OCI-LY1 (cell line): ENCODE results near the gene FNDC8.
"Not testable (repeated sequence)": the region's sequence is repeated elsewhere in the genome, so short reads cannot be mapped to it uniquely, and the experiment has no call there.

Source experiments
- H2AFZ ChIP-seq: fragments of 200-600 bp; sonication (generic), shearing (Covaris generic); 2 replicates; pipeline ENCODE4 v1.6.0; 2014; ENCODE audit warnings: antibody characterized with exemption, mild to moderate bottlenecking, low read length
- H3F3A ChIP-seq: fragments of 200-600 bp; sonication (generic), shearing (Covaris generic); 2 replicates; pipeline ENCODE4 v1.6.0; 2014; ENCODE audit warnings: mild to moderate bottlenecking, antibody characterized with exemption, low read length, moderate library complexity; ENCODE audit not compliant: insufficient read depth
- H3K27ac ChIP-seq: fragments of 200-600 bp; sonication (generic); 2 replicates; pipeline ENCODE4 v1.5.1; 2014; ENCODE audit warnings: low read length, mixed run types, mild to moderate bottlenecking, low read depth; ENCODE audit not compliant: poor library complexity, severe bottlenecking
- H3K27me3 ChIP-seq: fragments of 200-600 bp; sonication (generic); 2 replicates; pipeline ENCODE4 v1.6.0; 2014; ENCODE audit warnings: antibody characterized with exemption, mild to moderate bottlenecking, low read length, moderate library complexity; ENCODE audit not compliant: insufficient read depth
- H3K36me3 ChIP-seq: fragments of 200-600 bp; sonication (generic); 2 replicates; pipeline ENCODE4 v1.6.1; 2014; ENCODE audit warnings: mild to moderate bottlenecking, antibody characterized with exemption, low read length, moderate library complexity, mixed read lengths; ENCODE audit not compliant: insufficient read depth
- H3K4me1 ChIP-seq: fragments of 200-600 bp; sonication (generic); 2 replicates; pipeline ENCODE4 v1.5.1; 2014; ENCODE audit warnings: mild to moderate bottlenecking, low read length, moderate library complexity; ENCODE audit not compliant: insufficient read depth, severe bottlenecking
- H3K4me2 ChIP-seq: fragments of 200-600 bp; sonication (generic), shearing (Covaris generic); 2 replicates; pipeline ENCODE4 v1.6.1; 2014; ENCODE audit warnings: low read length
- H3K4me3 ChIP-seq: fragments of 200-600 bp; sonication (generic); 2 replicates; pipeline ENCODE4 v1.5.1; 2014; ENCODE audit warnings: low read length, low read depth, mild to moderate bottlenecking, mixed read lengths; ENCODE audit not compliant: poor library complexity, severe bottlenecking
- H3K79me2 ChIP-seq: fragments of 200-600 bp; shearing (Covaris generic); 2 replicates; pipeline ENCODE4 v1.6.1; 2016; ENCODE audit warnings: mixed run types, low read length, mixed read lengths; ENCODE audit not compliant: insufficient read depth
- H3K9ac ChIP-seq: fragments of 200-600 bp; sonication (generic), shearing (Covaris generic); 2 replicates; pipeline ENCODE4 v1.6.1; 2014; ENCODE audit warnings: mild to moderate bottlenecking, low read length, mixed read lengths
- H3K9me2 ChIP-seq: fragments of 200-600 bp; sonication (generic), shearing (Covaris generic); 2 replicates; pipeline ENCODE4 v1.6.1; 2014; ENCODE audit warnings: low read depth, mild to moderate bottlenecking, low read length, mixed read lengths
- H3K9me3 ChIP-seq: fragments of 200-600 bp; shearing (Covaris generic); 2 replicates; pipeline ENCODE4 v1.6.1; 2014; ENCODE audit warnings: low read length, mixed read lengths
- H4K20me1 ChIP-seq: fragments of 200-600 bp; sonication (generic), shearing (Covaris generic); 2 replicates; pipeline ENCODE4 v1.6.0; 2016; ENCODE audit warnings: mild to moderate bottlenecking, low read length; ENCODE audit not compliant: insufficient read depth
- CTCF ChIP-seq: fragments of 200-600 bp; sonication (generic), shearing (Covaris generic); IDR thresholded peaks from 2 replicates; pipeline ENCODE4 v1.5.1; 2017; ENCODE audit warnings: mild to moderate bottlenecking, antibody characterized with exemption, low read length, moderate library complexity, mixed read lengths
- EZH2 ChIP-seq: fragments of 200-600 bp; sonication (generic), shearing (Covaris generic); IDR thresholded peaks from 2 replicates; pipeline ENCODE4 v1.8.0; 2017; ENCODE audit warnings: borderline replicate concordance, mixed run types, mild to moderate bottlenecking, antibody characterized with exemption, low read length, moderate library complexity, mixed read lengths

FNDC8 gene

GRCh38 chr17:35170968-35171771, 49.8 kb downstream of the FNDC8 start:
- Histone ChIP-seq H3K4me1 (no peaks in the 10 kb centered on the region), H3F3A (no peaks in the 10 kb centered on the region), H3K4me3 (no peak overlapping the region), H3K27ac (no peak overlapping the region), H3K27me3 (no peaks in the 10 kb centered on the region), H2AFZ (no peak overlapping the region), H3K79me2 (no peaks in the 10 kb centered on the region), H3K9me3 (no peaks in the 10 kb centered on the region), H3K9ac (no peak overlapping the region), H3K4me2 (no peak overlapping the region), H3K36me3 (no peaks in the 10 kb centered on the region), H4K20me1 (no peaks in the 10 kb centered on the region), H3K9me2 (no peaks in the 10 kb centered on the region)
- peak; percentile 28; the same call in 1 of the 2 replicates for TF ChIP-seq CTCF
- TF ChIP-seq EZH2, result no peak

GRCh38 chr17:35171834-35172233, 50.4 kb downstream of the FNDC8 start:
- no peak overlapping the region for H3K4me2 ChIP-seq
- no peaks in the 10 kb centered on the region for H3K27me3 ChIP-seq
- no peak overlapping the region for H2AFZ ChIP-seq
- no peaks in the 10 kb centered on the region for H4K20me1 ChIP-seq
- H3K4me3 ChIP-seq, result no peak overlapping the region
- H3K79me2 ChIP-seq, result no peaks in the 10 kb centered on the region
- H3K27ac ChIP-seq, result no peak overlapping the region
- no peaks in the 10 kb centered on the region for H3K9me2 ChIP-seq
- no peak overlapping the region for H3K9ac ChIP-seq
- H3K9me3 ChIP-seq, result no peaks in the 10 kb centered on the region
- H3K36me3 ChIP-seq, result no peaks in the 10 kb centered on the region
- no peaks in the 10 kb centered on the region for H3K4me1 ChIP-seq
- TF ChIP-seq CTCF (no peak), EZH2 (no peak)
- no peaks in the 10 kb centered on the region for H3F3A ChIP-seq

DNA sequence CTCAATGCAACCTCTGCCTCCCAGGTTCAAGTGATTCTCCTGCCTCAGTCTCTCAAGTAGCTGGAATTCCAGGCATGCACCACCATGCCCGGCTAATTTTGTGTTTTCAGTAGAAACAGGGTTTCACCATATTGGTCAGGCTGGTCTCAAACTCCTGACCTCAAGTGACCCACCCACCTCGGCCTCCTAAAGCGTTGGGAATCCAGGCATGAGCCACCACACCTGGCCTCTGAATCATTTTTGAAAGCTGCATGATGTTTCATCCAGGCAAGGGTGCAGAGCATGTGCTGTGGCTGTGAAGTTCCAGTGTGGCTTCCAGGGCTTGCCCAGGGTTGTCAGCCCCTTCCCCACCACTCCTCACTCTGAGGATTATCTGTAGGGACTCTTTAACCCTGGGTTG, 50.9 kb downstream of the FNDC8 start:
- H3K79me2 ChIP-seq, H3K27me3 ChIP-seq: not testable (repeated sequence)

DNA sequence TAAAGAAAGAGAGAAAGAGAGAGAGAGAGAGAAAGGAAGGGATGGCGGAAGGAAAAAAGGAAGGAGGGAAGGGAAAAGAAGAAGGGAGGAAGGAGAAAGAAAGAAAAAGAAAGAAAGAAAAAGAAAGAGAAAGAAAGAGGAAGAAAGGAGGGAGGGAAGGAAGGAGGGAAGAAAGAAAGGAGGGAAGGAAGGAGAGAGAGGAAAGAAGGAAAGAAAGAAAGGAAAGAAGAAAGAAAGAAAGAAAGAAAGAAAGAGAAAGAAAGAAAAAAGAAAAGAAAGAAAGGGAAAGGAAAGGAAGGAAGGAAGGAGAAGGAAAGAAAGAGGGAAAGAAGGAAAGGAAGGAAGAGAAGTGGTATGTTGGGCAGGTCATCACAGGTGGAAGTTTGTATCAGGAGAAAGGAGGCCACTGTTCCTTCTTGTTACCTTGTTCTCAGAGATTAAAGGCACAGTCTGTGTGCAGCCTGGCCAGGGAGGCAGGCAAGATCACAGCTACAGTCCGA, 53.5 kb downstream of the FNDC8 start:
- Histone ChIP-seq H3F3A (no peaks in the 10 kb centered on the region), H3K4me1 (no peaks in the 10 kb centered on the region), H3K9me2 (no peaks in the 10 kb centered on the region), H4K20me1 (no peaks in the 10 kb centered on the region), H3K27me3 (no peaks in the 10 kb centered on the region), H3K79me2 (no peaks in the 10 kb centered on the region), H3K36me3 (no peaks in the 10 kb centered on the region), H3K4me3 (no peak overlapping the region), H2AFZ (no peak overlapping the region), H3K27ac (no peak overlapping the region), H3K9ac (no peak overlapping the region), H3K9me3 (no peaks in the 10 kb centered on the region), H3K4me2 (no peak overlapping the region)
- TF ChIP-seq EZH2 (no peak), CTCF (no peak)

More for the DNA sequence above, 50.9 kb downstream of the FNDC8 start:
- not testable (repeated sequence) for H3K36me3 ChIP-seq, H3K27ac ChIP-seq, H3K4me2 ChIP-seq, H3K4me1 ChIP-seq, H3K9me3 ChIP-seq, H3K9me2 ChIP-seq, H3F3A ChIP-seq, H4K20me1 ChIP-seq, H3K9ac ChIP-seq, H3K4me3 ChIP-seq, H2AFZ ChIP-seq
